KMS-11 (cell line): ENCODE data around the gene PLOD2.

Experiments used
- H2AFZ ChIP-seq: fragments of 200-600 bp; sonication (generic); 2 replicates; pipeline ENCODE4 v1.6.1; 2016; ENCODE audit warnings: antibody characterized with exemption, mixed run types, low read depth
- H3K27ac ChIP-seq: fragments of 200-600 bp; sonication (generic); 2 replicates; pipeline ENCODE4 v1.6.1; 2016; ENCODE audit warnings: mild to moderate bottlenecking, mixed run types
- H3K27me3 ChIP-seq: fragments of 200-600 bp; sonication (generic); 2 replicates; pipeline ENCODE4 v1.6.1; 2017; ENCODE audit warnings: mild to moderate bottlenecking, low read depth, mixed run types, moderate library complexity; ENCODE audit not compliant: insufficient read depth
- H3K36me3 ChIP-seq: fragments of 200-600 bp; sonication (generic); 2 replicates; pipeline ENCODE4 v1.6.1; 2017; ENCODE audit warnings: mild to moderate bottlenecking, mixed run types; ENCODE audit not compliant: insufficient read depth
- H3K4me1 ChIP-seq: fragments of 200-600 bp; sonication (generic); 2 replicates; pipeline ENCODE4 v1.6.1; 2016; ENCODE audit warnings: mild to moderate bottlenecking, low read depth, mixed run types; ENCODE audit not compliant: poor library complexity, severe bottlenecking
- H3K4me2 ChIP-seq: fragments of 200-600 bp; sonication (generic); 2 replicates; pipeline ENCODE4 v1.7.0; 2016; ENCODE audit warnings: mild to moderate bottlenecking, mixed run types
- H3K4me3 ChIP-seq: fragments of 200-600 bp; sonication (generic); IDR thresholded peaks from 2 replicates; pipeline ENCODE4 v1.6.1; 2017; ENCODE audit warnings: low read depth, low read length, mixed read lengths; ENCODE audit not compliant: insufficient read depth
- H3K79me2 ChIP-seq: fragments of 200-600 bp; sonication (generic); 2 replicates; pipeline ENCODE4 v1.6.1; 2016; ENCODE audit warnings: low read depth, mixed run types; ENCODE audit not compliant: insufficient read depth
- H3K9ac ChIP-seq: fragments of 200-600 bp; sonication (generic); 2 replicates; pipeline ENCODE4 v1.6.1; 2016; ENCODE audit warnings: mild to moderate bottlenecking, mixed run types
- H4K20me1 ChIP-seq: fragments of 200-600 bp; sonication (generic); 2 replicates; pipeline ENCODE4 v1.6.1; 2016; ENCODE audit warnings: mild to moderate bottlenecking, mixed run types; ENCODE audit not compliant: insufficient read depth
- CTCF ChIP-seq: fragments of 200-600 bp; sonication (generic); conservative IDR thresholded peaks from 2 replicates; pipeline ENCODE4 v1.6.1; 2017; ENCODE audit warnings: low read depth, mild to moderate bottlenecking, antibody characterized with exemption, low read length, moderate library complexity, mixed read lengths

Gene PLOD2

GRCh38 chr3:146163584-146163983, 2.6 kb upstream of the PLOD2 start:
- Histone ChIP-seq H2AFZ (no peak overlapping the region), H3K4me2 (no peak overlapping the region), H3K79me2 (no peaks in the 10 kb centered on the region)

GRCh38 chr3:146162561-146162960, 1.6 kb upstream of the PLOD2 start:
- Histone ChIP-seq H3K9ac (no peak overlapping the region), H3K27ac (no peak overlapping the region), H3K4me3 (no peak overlapping the region), H3K4me2 (no peak overlapping the region), H2AFZ (no peak overlapping the region), H3K4me1 (no peaks in the 10 kb centered on the region), H3K79me2 (no peaks in the 10 kb centered on the region), H3K27me3 (no peaks in the 10 kb centered on the region), H4K20me1 (no peaks in the 10 kb centered on the region), H3K36me3 (no peaks in the 10 kb centered on the region)
- TF ChIP-seq CTCF: no peak

More at GRCh38 chr3:146163584-146163983, 2.6 kb upstream of the PLOD2 start:
- no peak overlapping the region for H3K27ac ChIP-seq
- H3K9ac ChIP-seq: no peak overlapping the region
- H3K4me3 ChIP-seq: no peak overlapping the region
- no peaks in the 10 kb centered on the region for H4K20me1 ChIP-seq
- no peaks in the 10 kb centered on the region for H3K4me1 ChIP-seq
- no peaks in the 10 kb centered on the region for H3K36me3 ChIP-seq
- no peak for TF ChIP-seq CTCF
- no peaks in the 10 kb centered on the region for H3K27me3 ChIP-seq

GRCh38 chr3:146161663-146162002, 649 bp upstream of the PLOD2 start:
- Histone ChIP-seq H2AFZ (peak overlapping the region; percentile 56; the same call in 1 of the 2 replicates), H3K4me2 (no peak overlapping the region)

GRCh38 chr3:146160321-146160963, 542 bp downstream of the PLOD2 start:
- peaks cover 5% of the 10 kb centered on the region for H3K4me1 ChIP-seq
- H3K9ac ChIP-seq: peak overlapping the region; percentile 55
- H4K20me1 ChIP-seq: no peaks in the 10 kb centered on the region
- no peaks in the 10 kb centered on the region for H3K79me2 ChIP-seq
- no peaks in the 10 kb centered on the region for H3K27me3 ChIP-seq
- H3K4me2 ChIP-seq: peak overlapping the region; percentile 25; the same call in 1 of the 2 replicates
- peak; percentile 8; the same call in 1 of the 2 replicates for TF ChIP-seq CTCF
- peak overlapping the region; percentile 48 for H3K4me3 ChIP-seq
- H3K36me3 ChIP-seq: no peaks in the 10 kb centered on the region
- peak overlapping the region; percentile 56 for H2AFZ ChIP-seq
- peak overlapping the region; percentile 28; the same call in 1 of the 2 replicates for H3K27ac ChIP-seq

More at GRCh38 chr3:146161663-146162002, 649 bp upstream of the PLOD2 start:
- no peak for TF ChIP-seq CTCF
- Histone ChIP-seq H3K36me3 (no peaks in the 10 kb centered on the region), H3K9ac (no peak overlapping the region), H3K27ac (no peak overlapping the region), H3K4me1 (peaks cover 3% of the 10 kb centered on the region), H3K79me2 (no peaks in the 10 kb centered on the region), H3K27me3 (no peaks in the 10 kb centered on the region), H3K4me3 (no peak overlapping the region), H4K20me1 (no peaks in the 10 kb centered on the region)
